Liver (tissue), 9 donors: Measurements from ENCODE around the gene TUBB6. TPM values are rescaled to one million over a fixed set of nuclear protein-coding genes. Genes with fewer than 3 reads are reported as not detected.
A peak's percentile ranks its signal among the peaks of the same experiment; 100 is the strongest.

ENCODE experiments used
- DNase-seq: peaks from one replicate; pipeline ENCODE4 v3.0.0-alpha.2; 2017; ENCODE audit warnings: low spot score
- H3K27ac ChIP-seq, 2 donors: one replicate each; pipeline ENCODE4 v1.7.0; 2013; ENCODE audit warnings: inconsistent platforms in 2 of 2, low read length in 2 of 2, control low read depth in 1 of 2, low read depth in 1 of 2, mild to moderate bottlenecking in 1 of 2
- H3K27me3 ChIP-seq, 4 donors: one replicate each; pipeline versions ENCODE4 v1.6.1 to v1.7.0; 2013; ENCODE audit warnings: low read length in 3 of 4, inconsistent platforms in 1 of 4, mild to moderate bottlenecking in 1 of 4, moderate library complexity in 1 of 4; ENCODE audit not compliant: control insufficient read depth in 4 of 4, insufficient read depth in 4 of 4
- H3K36me3 ChIP-seq, 4 donors: one replicate each; pipeline versions ENCODE4 v1.6.1 to v1.7.0; 2013; ENCODE audit warnings: low read length in 3 of 4, mild to moderate bottlenecking in 3 of 4, low read depth in 1 of 4, moderate library complexity in 1 of 4; ENCODE audit not compliant: control insufficient read depth in 4 of 4, insufficient read depth in 3 of 4
- H3K4me1 ChIP-seq, 4 donors: one replicate each; pipeline versions ENCODE4 v1.6.1 to v1.7.0; 2013; ENCODE audit warnings: low read length in 3 of 4, mild to moderate bottlenecking in 3 of 4, moderate library complexity in 1 of 4; ENCODE audit not compliant: control insufficient read depth in 4 of 4, insufficient read depth in 4 of 4
- H3K4me3 ChIP-seq, 3 donors: one replicate each; pipeline versions ENCODE4 v1.6.1 to v1.7.0; 2013; ENCODE audit warnings: low read length in 3 of 3, control low read depth in 1 of 3, low read depth in 1 of 3, mild to moderate bottlenecking in 1 of 3
- H3K9ac ChIP-seq, 2 donors: one replicate each; pipeline ENCODE4 v1.7.0; 2013; ENCODE audit warnings: low read length in 2 of 2, mild to moderate bottlenecking in 2 of 2, moderate library complexity in 2 of 2, control low read depth in 1 of 2, low read depth in 1 of 2
- H3K9me3 ChIP-seq, 4 donors: one replicate each; pipeline versions ENCODE4 v1.6.1 to v1.7.0; 2013; ENCODE audit warnings: low read length in 3 of 4; ENCODE audit not compliant: control insufficient read depth in 4 of 4
- ATF3 ChIP-seq: IDR thresholded peaks from 2 replicates; pipeline ENCODE4 v1.6.1; 2016; ENCODE audit warnings: antibody characterized with exemption
- CTCF ChIP-seq: fragments of 150-350 bp; IDR thresholded peaks from 2 replicates; pipeline ENCODE4 v1.5.1; 2017; ENCODE audit warnings: improper control_type of control experiment, low read depth, low read length; ENCODE audit not compliant: missing input control
- EGR1 ChIP-seq, 2 donors: IDR thresholded peaks; 2 replicates each; pipeline ENCODE4 v1.6.1; 2016 to 2018; ENCODE audit warnings: antibody characterized with exemption in 2 of 2, low read depth in 2 of 2
- FOXA1 ChIP-seq: IDR thresholded peaks from 2 replicates; pipeline ENCODE4 v1.6.1; 2016; ENCODE audit warnings: antibody characterized with exemption
- FOXA2 ChIP-seq: IDR thresholded peaks from 2 replicates; pipeline ENCODE4 v1.6.1; 2016; ENCODE audit warnings: antibody characterized with exemption
- GABPA ChIP-seq, 2 donors: IDR thresholded peaks in 1 of 2; conservative IDR thresholded peaks in 1 of 2; 2 replicates each; pipeline ENCODE4 v1.6.1; 2016; ENCODE audit warnings: antibody characterized with exemption in 2 of 2, mild to moderate bottlenecking in 1 of 2, moderate library complexity in 1 of 2
- HNF4A ChIP-seq, 2 donors: conservative IDR thresholded peaks; 2 replicates each; pipeline ENCODE4 v1.6.1; 2016; ENCODE audit warnings: antibody characterized with exemption in 2 of 2, mild to moderate bottlenecking in 2 of 2
- JUND ChIP-seq, 2 donors: IDR thresholded peaks; 2 replicates each; pipeline ENCODE4 v1.6.1; 2016; ENCODE audit warnings: antibody characterized with exemption in 2 of 2
- MAX ChIP-seq: IDR thresholded peaks from 2 replicates; pipeline ENCODE4 v1.6.1; 2016; ENCODE audit warnings: antibody characterized with exemption
- NR2F2 ChIP-seq: IDR thresholded peaks from 2 replicates; pipeline ENCODE4 v1.6.1; 2016; ENCODE audit warnings: antibody characterized with exemption
- RAD21 ChIP-seq, 2 donors: IDR thresholded peaks; 2 replicates each; pipeline ENCODE4 v1.6.1; 2016; ENCODE audit warnings: antibody characterized with exemption in 2 of 2, mild to moderate bottlenecking in 2 of 2
- REST ChIP-seq: IDR thresholded peaks from 2 replicates; pipeline ENCODE4 v1.6.1; 2016; ENCODE audit warnings: antibody characterized with exemption, mild to moderate bottlenecking
- RXRA ChIP-seq, 2 donors: IDR thresholded peaks; 2 replicates each; pipeline ENCODE4 v1.6.1; 2017 to 2018; ENCODE audit warnings: antibody characterized with exemption in 2 of 2, mild to moderate bottlenecking in 1 of 2
- SP1 ChIP-seq: IDR thresholded peaks from 2 replicates; pipeline ENCODE4 v1.6.1; 2018; ENCODE audit warnings: antibody characterized with exemption, mild to moderate bottlenecking
- TAF1 ChIP-seq: conservative IDR thresholded peaks from 2 replicates; pipeline ENCODE4 v1.6.1; 2016; ENCODE audit warnings: antibody characterized with exemption, mild to moderate bottlenecking
- YY1 ChIP-seq: IDR thresholded peaks from 2 replicates; pipeline ENCODE4 v1.6.1; 2016; ENCODE audit warnings: antibody characterized with exemption, mild to moderate bottlenecking
- ZBTB33 ChIP-seq: IDR thresholded peaks from 2 replicates; pipeline ENCODE4 v1.6.1; 2016; ENCODE audit warnings: antibody characterized with exemption
- WGBS: extraction: QIAGEN DNeasy Blood & Tissue Kit; methylation state at CpG from one replicate; pipeline ENCODE4 v1.1.7; 2013; 5-methylcytosine and 5-hydroxymethylcytosine counted together
- polyA plus RNA-seq, 2 donors: library from polyadenylated mRNA; stranded (reverse) in 1 of 2; unstranded in 1 of 2; fragments of 200-250 nt in 1 of 2; fragments of >200 nt in 1 of 2; fragmentation: Nextera tagmentation in 1 of 2; extraction: Ambion mirVana in 1 of 2; gene quantifications; one replicate each; pipeline versions ENCODE4 v1.2.1 to v1.2.3, GENCODE V29; 2013 to 2015
- total RNA-seq, 2 donors: library from RNA; depleted of rRNA; stranded (reverse); fragments of >200 nt; gene quantifications; one replicate each; pipeline ENCODE4 v1.2.3, GENCODE V29; 2014
- donor health status: healthy.
- donor health status: healthy.
- donor health status: healthy.
- donor health status: healthy.
- donor health status: healthy.

Gene TUBB6
- total and polyA plus RNA-seq, 4 donors, result 5.5 to 347 (median 17.5) TPM

DNA sequence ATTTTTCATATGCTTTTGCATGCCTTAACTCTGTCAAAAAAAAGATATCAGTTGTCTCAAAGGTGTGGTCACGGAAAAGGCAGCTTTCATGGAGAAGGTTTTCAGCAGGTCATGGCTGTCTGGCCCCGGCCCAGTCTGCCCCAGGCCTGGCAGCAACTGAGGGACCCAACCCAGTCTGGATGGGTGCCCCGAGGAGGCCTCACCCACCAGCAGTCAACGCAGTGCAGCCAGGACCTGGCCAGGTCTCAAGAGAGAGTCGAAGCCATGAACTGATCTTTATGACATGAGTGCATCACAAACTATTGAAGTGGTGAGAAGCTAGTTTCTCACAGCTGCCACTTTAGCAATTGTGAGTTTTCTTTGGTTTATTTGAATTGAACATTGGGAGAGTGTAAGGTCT lies 7.9 kb downstream of the TUBB6 start:
- Histone ChIP-seq H3K27ac (no peak overlapping the region), H3K4me3 (no peak overlapping the region), H3K4me1 (peaks cover 0 to 3% (median 0%) of the 10 kb centered on the region in 4 donors), H3K36me3 (peaks cover 0 to 7% (median 3%) of the 10 kb centered on the region in 4 donors), H3K27me3 (no peaks in the 10 kb centered on the region), H3K9ac (no peak overlapping the region), H3K9me3 (peaks cover 0 to 4% (median 0%) of the 10 kb centered on the region in 4 donors)
- peak; percentile 70 for DNase-seq
- TF ChIP-seq ATF3 (no peak), RXRA (IDR thresholded peaks at IDR 0.05) (no peak), FOXA2 (no peak), HNF4A (conservative IDR thresholded peaks at IDR 0.05) (no peak), GABPA (IDR thresholded peaks at IDR 0.05 in 1 of 2, conservative IDR thresholded peaks at IDR 0.05 in 1 of 2) (no peak), SP1 (no peak), FOXA1 (no peak), NR2F2 (no peak), TAF1 (no peak), ZBTB33 (no peak), RAD21 (IDR thresholded peaks at IDR 0.05) (no peak), REST (no peak), CTCF (no peak), JUND (IDR thresholded peaks at IDR 0.05) (no peak), MAX (no peak), EGR1 (IDR thresholded peaks at IDR 0.05; ENCODE audit: low read depth in 2 of 2) (no peak), YY1 (no peak)
- WGBS, result 79% methylated on average over 5 of the region's 5 CpGs
